ENCODE data around the gene ERICH6. TPM values are rescaled to one million over a fixed set of nuclear protein-coding genes. Genes with fewer than 3 reads are reported as not detected.

The ERICH6 gene
- total RNA-seq, 6 donors from 2014 or later, result 2.1 TPM; not detected in 5

GRCh38 chr3:150737874-150738679 lies 34.4 kb upstream of the ERICH6 start:
- no peak for DNase-seq
- H3K4me3 ChIP-seq, result no peak overlapping the region
- WGBS, 2 donors, result 88 to 96% methylated on average over 2 of the region's 2 CpGs
- no peaks in the 10 kb centered on the region for H3K9me3 ChIP-seq
- peaks cover 4 to 14% (median 12%) of the 10 kb centered on the region in 4 donors for H3K4me1 ChIP-seq
- H3K36me3 ChIP-seq, result peaks cover 0 to 26% (median 9%) of the 10 kb centered on the region in 4 donors
- H3K27ac ChIP-seq, result peak overlapping the region in 1 of 4 donors; percentile 63
- no peaks in the 10 kb centered on the region for H3K27me3 ChIP-seq
- peak; percentile 57 to 65 for ATAC-seq (ENCODE audit: low FRiP score in 2 of 2)
- TF ChIP-seq POLR2AphosphoS5 (IDR thresholded peaks at IDR 0.05), result no peak
- TF ChIP-seq CTCF (IDR thresholded peaks at IDR 0.05), result no peak
- TF ChIP-seq EP300 (IDR thresholded peaks at IDR 0.05), result no peak
- TF ChIP-seq POLR2A (IDR thresholded peaks at IDR 0.05), result no peak

GRCh38 chr3:150736903-150737832 lies 33.4 kb upstream of the ERICH6 start:
- no peak overlapping the region for H3K4me3 ChIP-seq
- H3K36me3 ChIP-seq, result peaks cover 0 to 22% (median 7%) of the 10 kb centered on the region in 4 donors
- WGBS, 2 donors, result 73 to 78% methylated on average over 8 of the region's 8 CpGs
- peaks cover 4 to 14% (median 12%) of the 10 kb centered on the region in 4 donors for H3K4me1 ChIP-seq
- no peaks in the 10 kb centered on the region for H3K9me3 ChIP-seq
- DNase-seq (no peak), ATAC-seq (ENCODE audit: low FRiP score in 2 of 2) (peak in 1 of 2 donors; percentile 39)
- TF ChIP-seq EP300 (IDR thresholded peaks at IDR 0.05) (no peak), POLR2A (IDR thresholded peaks at IDR 0.05) (no peak), CTCF (IDR thresholded peaks at IDR 0.05) (no peak), POLR2AphosphoS5 (IDR thresholded peaks at IDR 0.05) (no peak)
- peak overlapping the region in 1 of 4 donors; percentile 63 for H3K27ac ChIP-seq
- no peaks in the 10 kb centered on the region for H3K27me3 ChIP-seq

DNA sequence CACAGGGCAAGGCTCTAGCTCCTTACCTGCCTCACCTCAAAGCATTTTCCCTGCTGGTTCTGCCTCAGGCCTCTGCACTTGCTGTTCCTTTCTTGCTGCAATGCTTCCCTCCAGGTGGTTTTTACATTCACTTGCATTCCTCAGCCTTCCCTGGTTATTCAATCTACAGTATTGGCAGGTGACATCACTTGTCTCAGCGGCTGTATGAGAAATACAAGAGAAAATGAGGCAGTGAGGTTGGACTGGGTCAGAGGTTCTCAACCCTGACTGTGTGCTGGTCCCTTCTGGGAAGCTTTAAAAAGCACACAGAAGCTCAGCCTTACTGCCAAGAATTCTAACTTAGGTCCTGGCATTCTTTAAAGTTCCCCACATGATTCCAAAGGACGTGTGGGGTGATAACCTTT lies 32.6 kb upstream of the ERICH6 start:
- Histone ChIP-seq H3K4me3 (no peak overlapping the region), H3K27me3 (no peaks in the 10 kb centered on the region), H3K4me1 (peaks cover 4 to 14% (median 12%) of the 10 kb centered on the region in 4 donors), H3K27ac (no peak overlapping the region), H3K36me3 (peaks cover 0 to 14% (median 3%) of the 10 kb centered on the region in 4 donors), H3K9me3 (no peaks in the 10 kb centered on the region)
- TF ChIP-seq POLR2A (IDR thresholded peaks at IDR 0.05) (no peak), EP300 (IDR thresholded peaks at IDR 0.05) (no peak), POLR2AphosphoS5 (IDR thresholded peaks at IDR 0.05) (no peak), CTCF (IDR thresholded peaks at IDR 0.05) (no peak)
- 68 to 70% methylated on average over 2 of the region's 2 CpGs for WGBS, 2 donors
- ATAC-seq (ENCODE audit: low FRiP score in 2 of 2) (no peak), DNase-seq (no peak)

GRCh38 chr3:150734795-150735119 lies 31.0 kb upstream of the ERICH6 start:
- 62 to 82% methylated on average over 1 of the region's 1 CpG for WGBS, 2 donors
- TF ChIP-seq POLR2AphosphoS5 (IDR thresholded peaks at IDR 0.05) (no peak), POLR2A (IDR thresholded peaks at IDR 0.05) (no peak), EP300 (IDR thresholded peaks at IDR 0.05) (no peak), CTCF (IDR thresholded peaks at IDR 0.05) (no peak)
- H3K9me3 ChIP-seq, result no peaks in the 10 kb centered on the region
- no peaks in the 10 kb centered on the region for H3K27me3 ChIP-seq
- no peak for ATAC-seq (ENCODE audit: low FRiP score in 2 of 2)
- H3K4me1 ChIP-seq, result peaks cover 4 to 14% (median 12%) of the 10 kb centered on the region in 4 donors
- no peak overlapping the region for H3K4me3 ChIP-seq
- H3K36me3 ChIP-seq, result no peaks in the 10 kb centered on the region
- no peak overlapping the region for H3K27ac ChIP-seq
- no peak for DNase-seq
